Chondrocyte (in vitro differentiated cells): ENCODE results near the gene S100A12. TPM values are rescaled to one million over a fixed set of nuclear protein-coding genes. Genes with fewer than 3 reads are reported as not detected.
"Not testable (repeated sequence)": the region's sequence is repeated elsewhere in the genome, so short reads cannot be mapped to it uniquely, and the experiment has no call there.

ENCODE experiments used
- DNase-seq: peaks from one replicate; pipeline ENCODE4 v3.0.0; 2021; ENCODE audit warnings: mixed read lengths, low spot score
- H3K27ac Mint-ChIP-seq: one replicate; pipeline ENCODE4 v1.8.0; 2021; ENCODE audit warnings: mild to moderate bottlenecking, moderate library complexity, mixed read lengths; ENCODE audit not compliant: unreplicated experiment
- H3K27me3 Mint-ChIP-seq: 2 replicates; pipeline ENCODE4 v1.8.0; 2021; ENCODE audit warnings: low read depth, mixed read lengths
- H3K36me3 Mint-ChIP-seq: 2 replicates; pipeline ENCODE4 v1.8.0; 2021; ENCODE audit warnings: low read depth, mixed read lengths
- H3K4me1 Mint-ChIP-seq: 2 replicates; pipeline ENCODE4 v1.8.0; 2021; ENCODE audit warnings: low read depth, mild to moderate bottlenecking, mixed read lengths
- H3K4me3 Mint-ChIP-seq: one replicate; pipeline ENCODE4 v1.8.0; 2021; ENCODE audit warnings: mild to moderate bottlenecking, moderate library complexity, mixed read lengths; ENCODE audit not compliant: unreplicated experiment
- H3K9me3 Mint-ChIP-seq: 2 replicates; pipeline ENCODE4 v1.8.0; 2021; ENCODE audit warnings: low read depth, mixed read lengths
- CTCF ChIP-seq: fragments of 200-600 bp; sonication (generic); IDR thresholded peaks from 2 replicates; pipeline ENCODE4 v1.5.0; 2021; ENCODE audit warnings: antibody characterized with exemption, mild to moderate bottlenecking, moderate library complexity
- total RNA-seq: library from RNA; stranded (reverse); gene quantifications from 3 replicates; pipeline ENCODE4 v1.2.1, GENCODE V29; 2021

The S100A12 gene
- total RNA-seq, 1 donor from 2014 or later, result not detected

- H3K27ac Mint-ChIP-seq, result no peak within 1 kb of the TSS
- no peak for DNase-seq
- peaks cover 15% of the 10 kb centered on the region for H3K9me3 Mint-ChIP-seq
- peaks cover 17% of the 10 kb centered on the region for H3K27me3 Mint-ChIP-seq
- no peaks in the 10 kb centered on the region for H3K4me1 Mint-ChIP-seq
- no peaks in the 10 kb centered on the region for H3K36me3 Mint-ChIP-seq
- no peak for TF ChIP-seq CTCF
- H3K4me3 Mint-ChIP-seq, result no peak within 1 kb of the TSS
Measured at GRCh38 chr1:153415850-153416570, 40.6 kb upstream of the S100A12 start, which contains the start of gene S100A7A. Gene S100A7A, plus strand, starts transcription at chr1:153416520. Its CDS starts 1,563 bp downstream, at chr1:153418083.

GRCh38 chr1:153413961-153414360 is 38.5 kb upstream of the S100A12 start:
- H3K4me3 Mint-ChIP-seq, DNase-seq, H3K36me3 Mint-ChIP-seq, H3K4me1 Mint-ChIP-seq, H3K27ac Mint-ChIP-seq: not testable (repeated sequence)
- Mint-ChIP-seq H3K27me3 (peaks cover 18% of the 10 kb centered on the region), H3K9me3 (peaks cover 17% of the 10 kb centered on the region)

GRCh38 chr1:153407274-153407673 is 31.9 kb upstream of the S100A12 start:
- not testable (repeated sequence) for H3K4me1 Mint-ChIP-seq, H3K4me3 Mint-ChIP-seq, H3K27ac Mint-ChIP-seq, H3K36me3 Mint-ChIP-seq, DNase-seq, H3K9me3 Mint-ChIP-seq
- H3K27me3 Mint-ChIP-seq, result peaks cover 14% of the 10 kb centered on the region

- H3K4me1 Mint-ChIP-seq, DNase-seq, H3K27ac Mint-ChIP-seq, H3K36me3 Mint-ChIP-seq, H3K4me3 Mint-ChIP-seq, H3K9me3 Mint-ChIP-seq: not testable (repeated sequence)
- H3K27me3 Mint-ChIP-seq, result peaks cover 14% of the 10 kb centered on the region
Measured at GRCh38 chr1:153405825-153406599, 30.6 kb upstream of the S100A12 start.

- H3K27me3 Mint-ChIP-seq, result peaks cover 13% of the 10 kb centered on the region
- peaks cover 3% of the 10 kb centered on the region for H3K9me3 Mint-ChIP-seq
- H3K4me1 Mint-ChIP-seq, result no peaks in the 10 kb centered on the region
- H3K27ac Mint-ChIP-seq, result no peak overlapping the region
- DNase-seq, result no peak
- H3K36me3 Mint-ChIP-seq, result no peaks in the 10 kb centered on the region
- H3K4me3 Mint-ChIP-seq, result no peak overlapping the region
- peak; percentile 46 for TF ChIP-seq CTCF
Measured at GRCh38 chr1:153404768-153405167, 29.3 kb upstream of the S100A12 start.

GRCh38 chr1:153404086-153404635 is 28.7 kb upstream of the S100A12 start:
- H3K27me3 Mint-ChIP-seq, result peaks cover 10% of the 10 kb centered on the region
- H3K36me3 Mint-ChIP-seq, result no peaks in the 10 kb centered on the region
- TF ChIP-seq CTCF, result no peak
- H3K4me3 Mint-ChIP-seq, result no peak overlapping the region
- H3K9me3 Mint-ChIP-seq, result peaks cover 2% of the 10 kb centered on the region
- no peak for DNase-seq
- H3K4me1 Mint-ChIP-seq, result no peaks in the 10 kb centered on the region
- H3K27ac Mint-ChIP-seq, result no peak overlapping the region
